NCI-H2081 treated with DMSO at 0.1 percent for 48 hours (cell line): Measurements from ENCODE around the gene CTNNA3.

ENCODE experiments used
- DNase-seq: peaks from one replicate; lab custom pipeline; 2025; lab: John Stamatoyannopoulos, UW

Gene CTNNA3

DNA sequence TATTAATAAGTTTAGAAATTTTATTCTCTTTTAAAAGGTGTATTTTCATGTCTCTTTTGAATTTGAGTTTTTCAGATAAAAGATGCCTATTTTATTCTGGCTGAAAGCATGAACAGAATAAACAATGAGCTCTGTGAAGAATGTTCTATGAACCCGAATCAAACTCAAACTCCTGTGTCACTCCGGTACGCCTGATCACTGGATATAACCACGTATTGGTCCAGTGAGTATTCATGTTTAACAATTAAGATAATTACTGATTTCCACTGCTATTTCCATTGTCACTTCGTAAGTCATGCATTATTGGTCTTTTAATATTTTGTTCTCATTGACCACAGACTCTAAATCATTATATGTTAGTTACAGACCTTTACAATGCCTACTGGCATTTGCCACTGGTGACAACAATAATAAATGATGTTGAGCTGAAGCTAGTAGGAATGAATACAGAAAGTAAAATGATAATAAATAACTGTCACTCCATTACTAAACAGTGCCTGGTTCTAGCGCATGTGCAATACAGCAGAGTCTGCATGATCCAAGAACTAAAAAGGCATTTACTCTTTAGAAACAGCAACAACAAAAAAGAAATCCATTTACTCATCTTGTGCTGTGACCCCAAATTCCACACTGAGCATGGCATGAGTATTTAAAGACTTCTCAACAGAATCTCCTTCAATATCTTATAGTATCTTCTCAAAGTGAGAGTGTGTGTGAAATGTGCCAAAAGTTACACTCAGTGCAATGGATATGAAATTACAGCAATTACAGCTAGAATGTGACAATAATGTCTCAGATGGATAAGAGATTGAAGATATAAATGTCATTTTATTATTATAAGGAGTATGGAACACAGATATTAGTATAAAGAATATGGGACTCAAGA lies 1597.2 kb downstream of the CTNNA3 start:
- DNase-seq, result no peak

DNA sequence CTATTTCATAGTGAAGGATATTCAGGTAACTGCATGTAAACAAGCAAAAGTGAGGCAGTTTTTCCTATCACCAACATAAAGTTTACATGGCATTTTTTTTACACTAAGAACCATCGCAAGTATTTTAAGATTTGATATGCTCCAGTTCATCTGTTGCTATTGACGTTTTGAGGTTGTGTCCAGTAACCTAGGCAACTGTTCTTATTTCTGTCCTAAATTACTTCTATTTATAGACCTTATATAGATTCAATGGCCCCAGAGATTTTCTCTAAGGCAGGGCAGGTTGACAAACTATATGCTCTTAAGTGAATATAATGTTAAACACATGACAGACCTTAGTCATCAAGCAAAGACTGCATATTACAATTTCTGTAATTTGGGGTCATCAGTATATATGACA lies 1600.4 kb downstream of the CTNNA3 start:
- no peak for DNase-seq

DNA sequence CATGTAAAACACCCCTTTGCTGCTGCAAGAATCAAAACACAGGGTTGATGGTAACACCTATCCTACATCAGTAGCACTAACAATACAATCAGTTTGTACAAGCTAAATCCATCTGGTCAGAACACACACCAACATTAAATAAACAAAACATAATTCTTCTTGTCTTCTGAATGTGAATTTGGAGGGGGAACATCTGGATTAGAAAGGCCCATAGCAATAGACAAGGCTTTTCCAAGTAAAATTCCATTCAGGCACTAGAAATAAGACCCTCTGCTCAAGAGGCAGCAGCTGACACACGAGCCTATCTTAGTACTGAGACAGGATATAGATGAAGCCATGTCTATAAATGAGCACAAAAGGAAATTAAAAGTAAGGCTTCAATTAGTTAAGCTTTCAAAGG lies 1610.1 kb downstream of the CTNNA3 start:
- no peak for DNase-seq

DNA sequence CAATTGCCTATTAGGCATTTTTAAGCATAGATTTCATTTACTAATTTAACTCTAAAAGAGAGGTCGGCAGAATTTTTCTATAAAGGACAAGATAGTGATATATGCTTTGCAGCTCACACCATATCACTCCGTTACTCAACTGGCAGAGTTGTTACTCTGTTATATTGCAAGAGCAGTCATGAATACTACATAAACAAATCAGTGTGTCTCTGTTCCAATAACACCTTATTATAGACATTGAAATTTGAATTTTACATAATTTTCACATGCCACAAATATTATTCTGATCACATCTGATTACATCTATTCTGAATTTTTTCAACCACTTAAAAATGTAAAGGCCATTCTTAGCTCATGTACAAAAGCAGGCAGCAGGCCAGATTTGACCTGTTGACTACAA lies 1624.1 kb downstream of the CTNNA3 start:
- no peak for DNase-seq

DNA sequence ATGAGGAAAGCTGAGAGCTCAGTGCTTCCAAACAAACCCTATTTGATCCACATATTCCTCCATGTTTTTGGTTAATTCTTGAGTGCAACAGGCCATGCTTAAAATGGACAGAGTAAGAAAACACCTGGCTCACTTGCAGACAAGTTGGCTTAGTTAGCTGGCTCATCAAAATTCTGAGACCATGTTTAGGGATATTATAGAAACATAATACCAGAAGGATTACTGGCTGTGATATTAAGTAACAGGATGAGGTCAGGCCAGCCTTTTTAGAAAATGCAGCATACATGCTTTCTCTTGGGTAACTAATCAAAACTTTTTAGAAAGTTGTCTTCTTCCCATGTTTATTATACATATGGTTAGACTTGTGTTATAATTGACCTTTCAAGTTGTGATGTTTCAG lies 1637.4 kb downstream of the CTNNA3 start:
- no peak for DNase-seq

DNA sequence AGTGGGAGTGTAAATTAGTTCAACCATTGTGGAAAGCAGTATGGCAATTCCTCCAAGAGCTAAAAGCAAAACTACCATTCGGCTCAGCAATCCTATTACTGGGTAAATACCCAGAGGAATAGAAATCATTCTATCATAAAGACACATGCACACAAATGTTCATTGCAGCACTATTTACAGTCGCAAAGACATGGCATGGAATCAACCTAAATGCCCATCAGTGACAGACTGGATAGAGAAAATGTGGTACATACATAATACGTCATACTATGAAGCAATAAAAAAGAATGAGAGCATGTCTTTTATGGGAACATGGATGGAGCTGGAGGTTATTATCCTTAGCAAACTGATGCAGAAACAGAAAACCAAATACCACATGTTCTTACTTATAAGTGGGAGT lies 1646.7 kb downstream of the CTNNA3 start:
- no peak for DNase-seq

DNA sequence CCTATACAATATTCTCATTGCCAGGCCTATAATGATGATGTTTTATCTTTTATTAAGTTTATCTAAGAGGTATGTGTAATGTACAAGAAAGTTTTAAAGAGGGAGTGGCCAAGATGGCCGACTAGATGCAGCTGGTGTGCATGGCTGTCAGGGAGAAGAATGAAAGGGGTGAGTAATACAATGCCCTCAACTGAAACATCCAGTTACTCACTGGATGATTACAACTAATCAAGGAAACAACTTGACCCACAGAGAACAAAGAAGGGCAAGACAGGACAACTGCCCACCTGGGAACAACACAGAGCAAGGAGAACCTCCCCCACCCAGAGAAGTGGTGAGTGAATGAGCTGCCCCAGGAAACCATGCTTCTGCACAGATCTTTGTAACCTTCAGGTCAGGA lies 1650.1 kb downstream of the CTNNA3 start:
- DNase-seq, result no peak

DNA sequence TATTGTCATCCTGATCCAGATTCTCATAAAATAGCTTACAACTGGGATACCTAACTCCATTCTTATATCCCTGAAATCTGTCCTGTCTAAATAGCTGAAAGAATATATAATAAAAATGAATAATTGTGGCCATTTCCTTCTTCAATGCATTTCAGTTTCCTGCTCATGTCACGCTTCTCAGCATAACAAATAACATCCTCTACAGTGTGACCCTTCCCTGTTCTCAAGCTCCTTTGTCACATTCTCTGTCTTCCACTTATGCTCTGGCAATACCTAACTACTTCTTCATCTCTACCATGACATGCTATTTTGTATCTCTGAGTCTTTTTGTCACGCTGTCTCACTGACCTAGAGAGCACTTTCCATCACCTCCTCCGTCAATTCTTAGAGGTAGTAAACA lies 1654.2 kb downstream of the CTNNA3 start:
- DNase-seq, result no peak

DNA sequence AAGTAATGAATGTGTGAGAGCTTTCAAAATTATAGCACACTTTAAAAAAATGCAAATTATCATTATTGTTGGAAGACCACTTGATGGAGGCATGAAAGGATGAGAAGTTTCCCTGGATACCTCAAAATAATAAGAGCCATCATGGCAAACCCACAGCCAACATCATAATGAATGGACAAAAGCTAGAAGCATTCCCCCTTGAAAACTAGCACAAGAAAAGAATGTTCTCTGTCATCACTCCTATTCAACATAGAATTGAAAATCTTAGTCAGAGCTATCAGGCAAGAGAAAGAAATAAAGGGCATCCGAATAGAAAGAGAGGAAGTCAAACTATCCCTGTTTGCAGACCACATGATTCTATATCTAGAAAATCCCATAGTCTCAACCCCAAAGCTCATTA lies 1657.4 kb downstream of the CTNNA3 start:
- no peak for DNase-seq

DNA sequence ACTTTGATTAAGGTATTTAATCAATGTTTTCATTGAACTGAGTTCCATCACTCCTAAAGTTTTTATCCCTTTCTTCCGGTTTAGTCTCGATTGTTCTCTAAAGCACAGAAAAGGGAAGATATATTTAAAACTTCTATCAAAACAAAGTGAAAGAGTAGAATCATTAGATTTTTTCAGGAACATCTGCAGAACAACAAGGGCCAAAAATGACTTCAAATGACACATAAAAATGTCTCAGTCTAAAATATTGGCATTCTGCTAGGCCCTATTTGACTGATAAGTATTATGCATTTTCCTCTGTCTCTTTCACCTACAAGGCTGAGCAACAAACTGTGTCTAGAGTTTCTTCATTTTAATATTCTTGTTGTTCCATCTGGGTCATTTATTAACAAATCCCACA lies 1669.7 kb downstream of the CTNNA3 start:
- DNase-seq, result no peak

DNA sequence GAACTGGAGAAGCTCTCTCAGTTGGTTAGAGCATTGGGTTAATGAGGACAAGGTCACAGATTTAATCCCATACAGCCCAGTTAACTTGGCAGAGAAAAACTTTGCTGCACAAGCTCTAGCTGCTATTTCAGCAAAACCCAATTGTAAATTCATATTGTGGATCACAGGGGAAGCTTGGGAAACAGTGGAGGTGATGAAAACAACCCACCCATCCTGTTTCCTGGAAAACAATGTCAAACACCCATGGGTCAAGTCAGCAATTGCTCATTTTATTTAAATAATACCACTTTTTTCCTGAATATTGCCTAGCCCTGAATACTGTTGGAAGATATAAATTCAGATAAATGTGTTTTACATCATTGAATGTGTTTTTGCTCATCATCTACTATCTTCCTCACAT lies 1670.8 kb downstream of the CTNNA3 start:
- no peak for DNase-seq

DNA sequence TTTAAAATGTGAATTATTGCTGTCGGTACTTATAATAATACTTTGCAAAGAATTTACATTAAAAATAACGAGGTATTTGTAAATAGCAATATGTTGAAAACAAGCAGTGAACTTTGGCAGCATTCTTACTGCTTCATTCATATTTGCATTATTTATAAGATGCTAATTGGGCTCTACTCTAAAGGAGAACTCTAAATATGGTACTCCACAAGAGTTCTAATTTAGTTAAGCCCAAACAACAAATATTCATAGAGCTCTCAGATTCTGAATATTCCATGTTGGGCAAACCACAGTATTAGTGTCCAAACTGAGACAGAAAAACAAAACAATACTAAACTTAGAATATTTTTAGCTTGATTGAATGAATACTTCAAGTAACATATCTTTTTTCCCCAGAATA lies 1674.6 kb downstream of the CTNNA3 start:
- DNase-seq, result no peak

DNA sequence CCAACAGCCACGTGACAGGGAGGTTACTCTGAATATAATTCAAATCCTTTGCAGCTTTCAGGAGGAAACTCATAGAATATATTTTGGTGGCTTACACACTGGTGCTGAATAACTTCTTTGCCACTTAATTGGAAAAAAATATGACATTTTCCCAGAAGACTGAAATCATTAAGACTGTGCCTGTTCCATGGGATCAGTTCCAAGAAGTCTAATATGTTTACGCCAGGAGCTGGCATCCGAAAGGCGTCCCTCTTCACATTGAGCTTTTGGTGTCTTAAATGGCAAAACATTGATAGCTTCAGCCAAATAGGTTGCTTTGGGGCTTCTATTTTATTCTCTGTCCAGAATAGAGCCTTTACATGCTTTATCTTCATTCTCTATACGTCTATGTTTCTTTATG lies 1687.8 kb downstream of the CTNNA3 start:
- DNase-seq, result no peak

DNA sequence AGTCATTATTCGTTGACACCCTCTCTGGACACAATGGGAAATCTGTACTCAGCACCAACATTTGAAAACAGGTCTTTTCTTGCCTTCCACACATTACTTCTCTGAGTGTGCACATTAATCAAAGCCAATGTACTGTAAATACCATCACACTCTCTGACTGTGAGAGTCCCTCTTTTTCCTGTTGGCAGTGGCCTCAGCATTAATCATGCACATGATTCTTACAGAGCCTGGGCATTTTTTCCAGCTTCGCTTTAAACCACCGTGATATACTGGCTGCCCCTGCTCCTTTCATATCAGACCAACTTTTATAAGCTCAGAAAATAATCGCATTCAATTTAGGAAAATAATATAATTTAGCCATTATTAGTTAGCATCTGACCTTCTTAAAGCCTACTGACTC lies 1689.6 kb downstream of the CTNNA3 start:
- DNase-seq, result no peak

DNA sequence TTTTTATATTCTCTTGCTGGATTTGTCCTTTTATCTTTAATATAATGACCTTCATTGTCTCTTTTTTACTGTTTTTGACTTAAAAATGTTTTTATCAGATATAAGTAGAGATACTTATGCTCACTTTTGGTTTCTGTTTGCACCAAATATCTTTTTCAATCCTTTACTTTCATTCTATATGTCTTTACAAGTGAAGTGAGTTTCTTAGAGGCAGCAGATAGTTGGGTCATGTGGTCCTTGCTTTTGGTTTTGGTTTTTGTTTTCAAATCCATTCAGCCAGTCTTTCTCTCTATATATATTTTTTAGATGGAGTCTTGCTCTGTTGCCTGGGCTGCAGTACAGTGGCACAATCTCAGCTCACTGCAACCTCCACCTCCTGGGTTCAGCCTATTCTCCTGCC lies 1702.5 kb downstream of the CTNNA3 start:
- DNase-seq, result no peak

DNA sequence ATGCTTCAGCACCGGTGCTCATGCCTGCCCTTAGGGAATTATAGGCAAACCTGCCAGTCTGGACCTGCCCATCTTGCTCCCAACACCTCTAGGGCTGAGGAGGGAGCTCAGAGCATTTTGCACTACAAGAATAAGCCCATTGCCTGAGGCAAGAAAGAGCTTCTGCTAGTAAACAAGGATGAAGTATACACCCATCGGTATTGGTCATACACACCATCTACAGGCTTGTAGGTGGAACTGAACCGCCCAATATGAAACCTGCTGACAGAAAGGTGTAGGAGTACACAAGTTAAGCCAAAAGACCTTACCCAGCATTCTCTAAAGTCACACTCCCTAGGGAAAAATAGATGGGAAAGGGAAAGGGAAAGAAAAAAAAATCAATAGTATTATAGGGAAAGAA lies 1727.1 kb downstream of the CTNNA3 start:
- DNase-seq, result no peak

DNA sequence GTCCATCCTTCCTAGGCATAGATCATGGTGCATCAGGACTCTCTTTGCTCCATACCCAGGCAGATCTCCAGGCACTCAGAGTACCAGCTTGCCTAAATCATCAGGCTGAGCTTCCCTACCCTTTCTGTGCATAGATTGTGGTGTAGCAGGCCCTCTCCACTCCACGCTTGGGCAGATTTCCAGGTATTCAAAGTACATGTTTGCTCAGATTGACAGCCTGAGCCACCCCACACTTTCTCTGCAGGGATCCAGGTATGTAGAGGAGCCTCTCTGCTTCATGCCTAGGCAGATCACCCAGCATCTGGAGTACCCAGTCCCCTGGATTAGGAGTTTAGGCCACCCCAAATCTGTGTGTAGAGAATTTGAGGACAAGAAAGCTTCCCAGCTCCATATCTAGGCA lies 1727.6 kb downstream of the CTNNA3 start:
- no peak for DNase-seq

DNA sequence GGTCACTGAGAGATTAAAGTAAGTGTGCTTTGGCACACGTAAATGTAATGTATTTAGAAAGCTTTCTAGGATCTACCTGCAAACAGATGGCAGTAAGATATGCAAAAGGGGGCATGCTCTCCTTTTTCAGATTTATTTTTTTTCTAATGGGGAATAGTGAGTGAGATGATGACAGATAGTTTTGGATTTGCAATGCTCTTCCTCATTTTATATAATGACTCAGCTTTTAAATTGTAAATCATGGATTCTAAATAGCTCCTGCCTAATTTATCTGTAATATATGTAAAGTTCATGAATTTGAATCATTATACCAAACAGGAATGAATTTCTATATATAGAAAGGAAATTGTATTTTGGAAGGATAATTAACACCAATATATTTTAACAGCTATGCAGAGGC lies 1731.8 kb downstream of the CTNNA3 start:
- no peak for DNase-seq

DNA sequence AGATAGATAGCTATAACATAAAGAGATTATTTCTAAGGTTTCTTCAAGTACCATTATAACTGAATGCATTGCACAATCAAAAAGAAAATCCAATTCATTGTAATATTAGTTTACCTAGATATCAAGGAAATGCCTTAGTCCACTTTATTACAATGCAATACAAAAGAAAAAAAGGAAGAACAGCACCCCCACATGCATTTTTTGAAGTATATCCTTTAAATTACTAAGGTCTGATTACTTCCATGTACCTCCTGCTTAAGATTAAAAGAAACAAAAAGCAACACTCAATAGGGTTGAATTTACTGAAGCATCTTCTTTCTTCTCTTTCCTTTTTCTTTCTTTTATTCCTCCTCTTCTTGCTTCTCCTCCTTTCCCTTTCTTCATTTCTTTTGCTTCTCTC lies 1743.9 kb downstream of the CTNNA3 start:
- no peak for DNase-seq

DNA sequence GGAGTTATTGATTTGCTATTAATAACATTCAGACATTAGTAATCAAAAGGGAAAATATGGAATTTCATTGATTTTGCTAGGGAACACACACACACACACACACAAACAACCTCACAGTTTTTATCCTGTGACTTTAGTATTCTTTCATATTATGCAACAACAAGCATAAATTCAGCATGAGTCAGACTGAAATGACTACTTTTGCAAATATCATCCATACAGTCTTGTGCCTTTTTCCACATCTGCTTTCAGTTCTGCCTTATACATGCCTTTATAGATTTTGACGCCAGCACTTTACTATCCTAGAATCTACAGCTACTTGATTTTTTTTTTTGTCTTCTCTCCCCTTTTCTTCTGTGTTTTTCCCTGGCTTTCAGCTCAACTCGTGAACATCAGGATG lies 1745.9 kb downstream of the CTNNA3 start:
- DNase-seq, result no peak

DNA sequence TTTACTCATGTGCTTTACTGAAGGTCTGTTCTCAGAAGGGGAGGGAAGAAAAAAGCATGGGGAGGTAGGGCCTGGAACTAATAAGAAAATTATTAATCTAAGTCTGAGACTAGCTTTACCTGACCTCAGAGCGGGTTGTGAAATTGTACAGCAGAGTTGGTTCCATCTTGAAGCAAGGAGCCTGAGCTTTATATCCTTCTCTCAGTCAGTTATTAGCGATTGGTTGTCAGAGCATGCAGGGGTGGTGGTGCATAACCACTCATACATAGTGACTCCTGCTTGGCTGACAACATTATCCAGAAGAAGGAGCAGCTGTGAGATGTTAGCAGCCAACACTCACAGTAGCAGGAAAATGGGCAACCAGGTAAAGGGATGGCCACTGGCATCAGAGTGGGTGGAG lies 1746.5 kb downstream of the CTNNA3 start:
- no peak for DNase-seq

DNA sequence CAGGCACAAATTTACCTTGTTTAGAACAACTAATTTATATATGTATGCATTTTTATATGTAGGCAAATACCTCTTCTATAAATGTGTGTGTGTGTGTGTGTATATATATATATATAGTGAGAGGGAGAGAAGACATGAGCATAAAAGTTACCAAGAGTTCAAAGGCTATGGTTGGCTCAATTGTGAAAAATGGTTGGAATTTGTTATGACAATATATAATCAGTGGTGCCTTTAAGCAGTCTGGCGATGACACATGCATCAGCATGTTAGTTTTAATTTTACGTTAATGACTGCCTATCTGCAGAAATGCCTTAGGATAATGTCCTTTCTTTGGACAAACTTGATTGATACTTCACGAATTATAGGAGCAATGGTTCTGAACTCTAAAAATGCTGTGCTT lies 1750.9 kb downstream of the CTNNA3 start:
- DNase-seq, result no peak

DNA sequence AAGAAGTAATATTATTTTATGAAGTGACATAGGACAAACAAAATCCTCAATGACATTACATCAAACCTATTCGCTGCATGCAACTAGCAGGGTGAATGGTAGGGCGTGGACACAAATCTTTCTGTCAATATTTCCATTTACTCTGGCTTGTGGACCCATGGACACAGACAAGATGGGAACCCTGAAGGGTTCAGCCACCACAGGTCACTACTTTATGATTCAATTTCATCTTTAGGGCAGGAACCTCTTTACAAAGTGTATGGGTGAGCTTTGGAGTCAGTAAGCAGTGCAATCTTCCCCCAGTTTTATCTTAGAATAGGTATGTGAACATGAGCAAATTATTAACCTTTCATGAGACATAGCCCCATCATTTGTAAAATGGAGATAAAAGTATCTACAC lies 1752.5 kb downstream of the CTNNA3 start:
- DNase-seq, result no peak
